Adrenal gland (tissue), 12 donors: ENCODE results near the gene SRGAP3. TPM values are rescaled to one million over a fixed set of nuclear protein-coding genes. Genes with fewer than 3 reads are reported as not detected.

Source experiments
- DNase-seq, 7 donors: peaks; one replicate each; pipeline ENCODE4 v3.0.0-alpha.2; 2019 to 2020
- H3K27ac ChIP-seq, 5 donors: fragments of 200-600 bp; sonication (generic) in 4 of 5; 1 replicate in 3 of 5; 2 replicates in 2 of 5; pipeline versions ENCODE4 v1.5.1 to v1.8.0; 2016 to 2020; ENCODE audit warnings: mild to moderate bottlenecking in 1 of 5
- H3K27me3 ChIP-seq: fragments of 200-600 bp; 2 replicates; pipeline ENCODE4 v1.8.0; 2021
- H3K36me3 ChIP-seq, 2 donors: fragments of 200-600 bp; replicated peaks in 1 of 2; 1 replicate in 1 of 2; 2 replicates in 1 of 2; pipeline versions ENCODE4 v1.5.1 to v1.8.0; 2018 to 2022
- H3K4me1 ChIP-seq, 2 donors: fragments of 200-600 bp; replicated peaks in 1 of 2; 1 replicate in 1 of 2; 2 replicates in 1 of 2; pipeline versions ENCODE4 v1.5.1 to v1.8.0; 2018 to 2021
- H3K4me3 ChIP-seq, 4 donors: fragments of 200-600 bp; sonication (generic) in 3 of 4; one replicate each; pipeline ENCODE4 v1.5.1; 2016 to 2018
- H3K9me3 ChIP-seq, 3 donors: fragments of 200-600 bp; sonication (generic) in 1 of 3; replicated peaks in 1 of 3; 1 replicate in 2 of 3; 2 replicates in 1 of 3; pipeline versions ENCODE4 v1.5.1 to v1.8.0; 2016 to 2021
- POLR2A ChIP-seq, 2 donors: fragments of 450-650 bp; IDR thresholded peaks; one replicate each; pipeline ENCODE4 v1.6.1; 2017; ENCODE audit warnings: antibody characterized with exemption in 2 of 2, mild to moderate bottlenecking in 2 of 2, moderate library complexity in 1 of 2
- WGBS, 4 donors: extraction: QIAGEN DNeasy Blood & Tissue Kit in 2 of 4; methylation state at CpG; one replicate each; pipeline versions ENCODE4 v1.1.5 to v1.1.7; 2013 to 2017; 5-methylcytosine and 5-hydroxymethylcytosine counted together
- intact Hi-C, 2 donors: fragments of 100-400 bp; cut with DNase I; formaldehyde crosslinking; loops; one replicate each; pipeline versions ENCODE4 v1.14.1 to v1.15.0; 2022 to 2023
- polyA plus RNA-seq, 3 donors: library from polyadenylated mRNA; stranded (reverse); fragments of 200-250 nt in 2 of 3; fragments of 350-450 nt in 1 of 3; fragmentation: Illumina TruSeq in 1 of 3; extraction: RNeasy Lipid Tissue Mini Kit (QIAGEN cat#74804) in 1 of 3; gene quantifications; one replicate each; pipeline ENCODE4 v1.2.3, GENCODE V29; 2013 to 2014
- total RNA-seq, 9 donors: library from RNA; depleted of rRNA in 4 of 9; stranded (reverse); fragments of >200 nt in 4 of 9; fragments of 120-200 nt in 1 of 9; fragmentation: NEBNext Ultra II Directional in 1 of 9; extraction: Animal tissue kit (Norgen Biotek cat#: 25700) in 1 of 9; gene quantifications; one replicate each; pipeline versions ENCODE4 v1.1.0 to v1.2.4, GENCODE V29; 2013 to 2023
- TF ChIP-seq, protein P1 (sequence below), 6 experiments: fragments of 450-650 bp in 4 of 6; fragments of 200-600 bp in 2 of 6; sonication (generic) in 1 of 6; IDR thresholded peaks; 1 replicate in 5 of 6; 2 replicates in 1 of 6; pipeline versions ENCODE4 v1.5.1 to v1.8.0; 2016 to 2021; ENCODE audit warnings: antibody characterized with exemption in 6 of 6, mild to moderate bottlenecking in 2 of 6, moderate library complexity in 1 of 6
- donor health status: healthy with polysubstance abuse.
- donor health status: Bipolar disorder and iron deficiency.
- donor health status: DM: yes; HTN: yes; CAD: no.
- donor health status: DM: no; HTN: no; CAD: no.
- donor health status: DM: no; HTN: no; CAD: no.
- donor health status: DM: yes; HTN: yes; CAD: no.

Gene SRGAP3
- total and polyA plus RNA-seq, 12 donors: 3.3 to 35.0 (median 17.8) TPM

DNA sequence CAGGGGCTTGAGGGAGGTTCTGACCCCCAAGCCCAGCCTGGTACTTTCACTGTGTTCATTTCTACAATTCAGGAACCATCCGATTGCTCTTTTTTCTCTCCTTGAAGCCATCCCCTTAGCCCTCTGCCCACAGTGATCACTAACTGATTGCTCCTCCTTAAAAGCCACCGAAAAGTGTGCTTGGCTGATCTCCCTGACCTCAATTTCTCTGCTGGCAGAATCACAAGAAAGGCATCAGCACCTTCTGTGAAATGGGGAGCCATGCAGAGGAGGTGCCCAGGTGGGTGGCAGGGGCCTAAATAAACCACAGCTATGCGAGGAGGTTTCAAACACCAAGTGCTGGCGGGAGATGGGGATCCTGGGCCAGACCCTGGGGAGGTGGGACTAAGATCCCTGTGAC is 56.2 kb downstream of the SRGAP3 start:
- Histone ChIP-seq H3K9me3 (no peaks in the 10 kb centered on the region), H3K36me3 (no peaks in the 10 kb centered on the region), H3K4me3 (no peak overlapping the region), H3K27me3 (no peaks in the 10 kb centered on the region), H3K4me1 (peaks cover 9 to 14% of the 10 kb centered on the region in 2 donors), H3K27ac (no peak overlapping the region)
- intact Hi-C loops: no loop called here
- WGBS, 4 donors: 83 to 88% (median 85%) methylated on average over 4 of the region's 4 CpGs
- TF ChIP-seq, protein P1, sequence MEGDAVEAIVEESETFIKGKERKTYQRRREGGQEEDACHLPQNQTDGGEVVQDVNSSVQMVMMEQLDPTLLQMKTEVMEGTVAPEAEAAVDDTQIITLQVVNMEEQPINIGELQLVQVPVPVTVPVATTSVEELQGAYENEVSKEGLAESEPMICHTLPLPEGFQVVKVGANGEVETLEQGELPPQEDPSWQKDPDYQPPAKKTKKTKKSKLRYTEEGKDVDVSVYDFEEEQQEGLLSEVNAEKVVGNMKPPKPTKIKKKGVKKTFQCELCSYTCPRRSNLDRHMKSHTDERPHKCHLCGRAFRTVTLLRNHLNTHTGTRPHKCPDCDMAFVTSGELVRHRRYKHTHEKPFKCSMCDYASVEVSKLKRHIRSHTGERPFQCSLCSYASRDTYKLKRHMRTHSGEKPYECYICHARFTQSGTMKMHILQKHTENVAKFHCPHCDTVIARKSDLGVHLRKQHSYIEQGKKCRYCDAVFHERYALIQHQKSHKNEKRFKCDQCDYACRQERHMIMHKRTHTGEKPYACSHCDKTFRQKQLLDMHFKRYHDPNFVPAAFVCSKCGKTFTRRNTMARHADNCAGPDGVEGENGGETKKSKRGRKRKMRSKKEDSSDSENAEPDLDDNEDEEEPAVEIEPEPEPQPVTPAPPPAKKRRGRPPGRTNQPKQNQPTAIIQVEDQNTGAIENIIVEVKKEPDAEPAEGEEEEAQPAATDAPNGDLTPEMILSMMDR (IDR thresholded peaks at IDR 0.05): no peak
- TF ChIP-seq POLR2A (IDR thresholded peaks at IDR 0.05): no peak
- no peak for DNase-seq

DNA sequence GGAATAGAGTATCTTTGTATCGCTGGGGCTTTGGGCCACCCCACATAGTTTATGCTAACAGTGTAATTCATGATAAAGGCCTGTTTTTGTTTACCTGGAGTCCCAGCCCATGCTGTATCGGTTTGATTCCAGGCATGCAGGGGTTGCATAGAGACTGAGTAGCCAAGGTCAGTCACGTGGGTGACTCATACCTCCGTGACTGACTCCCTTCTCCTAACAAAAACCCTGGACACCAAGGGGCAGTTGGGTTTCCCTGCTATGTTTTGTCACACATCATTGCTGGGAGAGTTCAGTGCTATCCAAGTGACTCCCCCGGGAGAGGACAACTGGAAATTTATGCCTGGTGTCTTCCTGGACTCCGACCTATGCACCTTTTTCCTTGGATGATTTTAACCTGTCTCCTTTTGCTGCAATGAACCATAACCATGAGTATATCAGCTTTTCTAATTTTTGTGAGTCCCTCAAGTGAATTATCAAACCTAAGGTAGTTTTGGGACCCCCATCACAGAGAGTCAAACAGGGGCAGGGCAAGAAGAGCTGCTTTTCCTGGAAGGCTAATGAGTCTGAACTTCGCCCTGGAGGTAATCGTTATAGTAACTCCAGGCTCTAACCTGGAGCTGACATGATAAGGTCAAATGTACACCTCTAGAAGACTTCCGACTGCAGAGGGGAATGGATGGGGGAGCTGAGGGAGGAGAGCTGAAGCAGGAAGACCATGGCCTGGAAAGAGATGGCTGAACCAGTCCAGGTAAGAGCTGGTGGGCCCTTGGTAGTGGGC is 57.0 kb downstream of the SRGAP3 start:
- TF ChIP-seq, protein P1 (IDR thresholded peaks at IDR 0.05): no peak
- TF ChIP-seq POLR2A (IDR thresholded peaks at IDR 0.05): no peak
- DNase-seq: peak; percentile 54 to 85 (median 71)

DNA sequence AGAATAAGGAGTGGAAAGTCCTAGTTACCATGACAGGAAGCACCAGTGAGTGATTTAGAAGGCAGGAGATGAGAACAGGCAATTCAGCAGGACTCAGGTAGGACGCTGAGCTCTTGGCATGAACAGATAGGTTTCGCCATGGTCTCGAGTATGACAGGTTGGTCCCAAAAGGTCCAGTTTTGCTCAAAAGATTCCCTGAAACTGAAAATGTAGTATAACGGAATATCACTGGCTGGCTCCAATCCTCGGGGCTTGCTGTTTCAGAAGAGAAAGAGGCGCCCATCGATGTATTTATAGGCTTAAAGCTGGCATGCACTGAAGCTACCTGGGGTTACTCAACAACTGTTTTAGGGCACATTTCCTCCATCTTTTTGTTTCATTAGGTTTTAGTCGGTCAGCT is 59.2 kb downstream of the SRGAP3 start:
- DNase-seq: no peak
- H3K27me3 ChIP-seq: no peaks in the 10 kb centered on the region
- H3K27ac ChIP-seq: no peak overlapping the region
- 90 to 95% (median 92%) methylated on average over 8 of the region's 8 CpGs for WGBS, 4 donors
- TF ChIP-seq POLR2A (IDR thresholded peaks at IDR 0.05): no peak
- TF ChIP-seq, protein P1 (IDR thresholded peaks at IDR 0.05): no peak
- no peaks in the 10 kb centered on the region for H3K9me3 ChIP-seq
- H3K4me1 ChIP-seq: peaks cover 9 to 14% of the 10 kb centered on the region in 2 donors
- intact Hi-C loops: no loop called here
- no peak overlapping the region for H3K4me3 ChIP-seq
- H3K36me3 ChIP-seq: no peaks in the 10 kb centered on the region

More for the DNA sequence above, 57.0 kb downstream of the SRGAP3 start:
- Histone ChIP-seq H3K27me3 (no peaks in the 10 kb centered on the region), H3K9me3 (no peaks in the 10 kb centered on the region), H3K4me3 (no peak overlapping the region), H3K4me1 (peaks cover 9 to 14% of the 10 kb centered on the region in 2 donors), H3K36me3 (no peaks in the 10 kb centered on the region), H3K27ac (peak overlapping the region in 1 of 5 donors; percentile 25)
- 56 to 69% (median 62%) methylated on average over 9 of the region's 9 CpGs for WGBS, 4 donors
- intact Hi-C loops: no loop called here

DNA sequence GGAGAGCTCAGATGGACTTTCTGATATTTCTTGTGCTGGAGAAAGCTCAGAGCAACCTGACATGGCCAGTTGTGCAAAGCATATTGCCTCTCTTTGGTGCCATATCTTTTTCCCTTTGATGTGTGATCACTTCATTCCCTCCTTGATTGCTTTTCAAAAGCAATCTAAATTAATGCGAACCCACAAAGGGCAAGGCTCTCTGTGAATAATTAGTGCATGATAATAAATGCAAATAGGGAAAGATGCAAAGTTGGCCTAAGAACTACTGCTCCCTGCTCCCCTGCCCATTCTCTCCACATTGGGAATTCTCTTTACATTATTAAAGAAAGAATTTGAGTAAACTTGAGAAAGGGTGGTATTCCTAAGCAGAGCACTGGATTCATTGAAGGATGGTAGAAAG is 60.9 kb downstream of the SRGAP3 start:
- H3K27me3 ChIP-seq: no peaks in the 10 kb centered on the region
- H3K4me1 ChIP-seq: peaks cover 9 to 14% of the 10 kb centered on the region in 2 donors
- intact Hi-C loops: no loop called here
- DNase-seq: no peak
- no peak overlapping the region for H3K27ac ChIP-seq
- H3K9me3 ChIP-seq: no peaks in the 10 kb centered on the region
- TF ChIP-seq, protein P1 (IDR thresholded peaks at IDR 0.05): no peak
- no peak for TF ChIP-seq POLR2A (IDR thresholded peaks at IDR 0.05)
- 98 to 100% (median 100%) methylated on average over 1 of the region's 1 CpG for WGBS, 4 donors
- no peaks in the 10 kb centered on the region for H3K36me3 ChIP-seq
- H3K4me3 ChIP-seq: no peak overlapping the region
